ENCODE measurements around the gene SFTA2.

- TF ChIP-seq, protein P1, sequence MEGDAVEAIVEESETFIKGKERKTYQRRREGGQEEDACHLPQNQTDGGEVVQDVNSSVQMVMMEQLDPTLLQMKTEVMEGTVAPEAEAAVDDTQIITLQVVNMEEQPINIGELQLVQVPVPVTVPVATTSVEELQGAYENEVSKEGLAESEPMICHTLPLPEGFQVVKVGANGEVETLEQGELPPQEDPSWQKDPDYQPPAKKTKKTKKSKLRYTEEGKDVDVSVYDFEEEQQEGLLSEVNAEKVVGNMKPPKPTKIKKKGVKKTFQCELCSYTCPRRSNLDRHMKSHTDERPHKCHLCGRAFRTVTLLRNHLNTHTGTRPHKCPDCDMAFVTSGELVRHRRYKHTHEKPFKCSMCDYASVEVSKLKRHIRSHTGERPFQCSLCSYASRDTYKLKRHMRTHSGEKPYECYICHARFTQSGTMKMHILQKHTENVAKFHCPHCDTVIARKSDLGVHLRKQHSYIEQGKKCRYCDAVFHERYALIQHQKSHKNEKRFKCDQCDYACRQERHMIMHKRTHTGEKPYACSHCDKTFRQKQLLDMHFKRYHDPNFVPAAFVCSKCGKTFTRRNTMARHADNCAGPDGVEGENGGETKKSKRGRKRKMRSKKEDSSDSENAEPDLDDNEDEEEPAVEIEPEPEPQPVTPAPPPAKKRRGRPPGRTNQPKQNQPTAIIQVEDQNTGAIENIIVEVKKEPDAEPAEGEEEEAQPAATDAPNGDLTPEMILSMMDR (optimal IDR thresholded peaks at IDR 0.05 in 1 of 3, IDR thresholded peaks at IDR 0.05 in 1 of 3, conservative IDR thresholded peaks at IDR 0.05 in 1 of 3; ENCODE audit: extremely low read depth in 1 of 3, insufficient read depth in 2 of 3, low read length in 3 of 3) = peak; percentile 16 to 55 (median 43)
- TF ChIP-seq EZH2 (IDR thresholded peaks at IDR 0.05; ENCODE audit: low read length) = no peak
Observed at GRCh38 chr6:30922447-30922852, 9.5 kb downstream of the SFTA2 start.

Data from keratinocyte (primary cell).